Caco-2 (cell line): ENCODE measurements around the gene KIRREL2. TPM values are rescaled to one million over a fixed set of nuclear protein-coding genes. Genes with fewer than 3 reads are reported as not detected.

Source experiments
- BruUV-seq: library from RNA; stranded (reverse); fragments of 400-500 nt; replicated peaks from 2 replicates; lab custom pipeline; 2021; lab: Mats Ljungman, UMichigan
- CTCF ChIA-PET: fragments of 300-600 bp; sonication (Branson Sonifier 250); formaldehyde crosslinking; loops from one replicate; lab custom pipeline; 2022; ENCODE audit warnings: antibody characterized with exemption; lab: Charles Lee
- POLR2A ChIA-PET: fragments of 300-600 bp; sonication (Branson Sonifier 250); formaldehyde crosslinking; loops from one replicate; lab custom pipeline; 2022; ENCODE audit warnings: antibody characterized with exemption; lab: Charles Lee
- DNase-seq, 2 experiments: peaks; one replicate each; pipeline versions ENCODE4 v3.0.0 to v3.0.0-alpha.2; 2020 to 2022
- H3K27me3 ChIP-seq: replicated peaks from 2 replicates; pipeline ENCODE4 v1.6.0; 2011; ENCODE audit warnings: low read length; ENCODE audit not compliant: control insufficient read depth, insufficient read depth
- H3K36me3 ChIP-seq: 2 replicates; pipeline ENCODE4 v1.5.1; 2011; ENCODE audit warnings: low read length; ENCODE audit not compliant: control insufficient read depth, insufficient read depth
- H3K4me1 ChIP-seq: fragments of 250-450 bp; sonication (Bioruptor Pico); 2 replicates; pipeline ENCODE4 v1.5.1; 2020; ENCODE audit warnings: mild to moderate bottlenecking
- H3K4me3 ChIP-seq: 2 replicates; pipeline ENCODE4 v1.5.1; 2011; ENCODE audit warnings: low read depth, mild to moderate bottlenecking, control low read depth, low read length
- H3K9me3 ChIP-seq: fragments of 250-450 bp; sonication (Bioruptor Pico); 2 replicates; pipeline ENCODE4 v1.5.1; 2020; ENCODE audit warnings: mild to moderate bottlenecking, moderate library complexity
- H3K27ac Mint-ChIP-seq: one replicate; pipeline ENCODE4 v1.8.0; 2022; ENCODE audit warnings: mixed read lengths; ENCODE audit not compliant: unreplicated experiment
- H3K27me3 Mint-ChIP-seq: one replicate; pipeline ENCODE4 v1.8.0; 2022; ENCODE audit warnings: mixed read lengths; ENCODE audit not compliant: insufficient read depth, unreplicated experiment
- H3K36me3 Mint-ChIP-seq: one replicate; pipeline ENCODE4 v1.8.0; 2022; ENCODE audit warnings: mild to moderate bottlenecking, mixed read lengths; ENCODE audit not compliant: insufficient read depth, unreplicated experiment
- H3K4me1 Mint-ChIP-seq: one replicate; pipeline ENCODE4 v1.8.0; 2022; ENCODE audit warnings: low read depth, mixed read lengths; ENCODE audit not compliant: unreplicated experiment
- H3K4me3 Mint-ChIP-seq: one replicate; pipeline ENCODE4 v1.8.0; 2022; ENCODE audit warnings: mild to moderate bottlenecking, moderate library complexity, mixed read lengths; ENCODE audit not compliant: unreplicated experiment
- H3K9me3 Mint-ChIP-seq: one replicate; pipeline ENCODE4 v1.8.0; 2022; ENCODE audit warnings: mixed read lengths; ENCODE audit not compliant: unreplicated experiment
- intact Hi-C: fragments of 100-400 bp; cut with micrococcal nuclease; formaldehyde crosslinking; loops from one replicate; pipeline ENCODE4 v1.10.0; 2022; ENCODE audit not compliant: unreplicated experiment
- total RNA-seq: library from RNA; stranded (reverse); gene quantifications from 2 replicates; pipeline ENCODE4 v1.2.3, GENCODE V29; 2022
- TF ChIP-seq, protein P1 (sequence below), 2 experiments: fragments of 200-600 bp in 1 of 2; IDR thresholded peaks; 1 replicate in 1 of 2; 2 replicates in 1 of 2; pipeline versions ENCODE4 v1.5.1 to v1.8.0; 2011 to 2022; ENCODE audit warnings: antibody characterized with exemption in 1 of 2, control low read depth in 1 of 2, inconsistent platforms in 1 of 2, low read depth in 1 of 2, low read length in 1 of 2, mild to moderate bottlenecking in 1 of 2, moderate library complexity in 1 of 2; ENCODE audit not compliant: insufficient read depth in 1 of 2, severe bottlenecking in 1 of 2, unreplicated experiment in 1 of 2

The KIRREL2 gene
- total RNA-seq, 1 experiment from 2014 or later = 0.14 TPM

DNA sequence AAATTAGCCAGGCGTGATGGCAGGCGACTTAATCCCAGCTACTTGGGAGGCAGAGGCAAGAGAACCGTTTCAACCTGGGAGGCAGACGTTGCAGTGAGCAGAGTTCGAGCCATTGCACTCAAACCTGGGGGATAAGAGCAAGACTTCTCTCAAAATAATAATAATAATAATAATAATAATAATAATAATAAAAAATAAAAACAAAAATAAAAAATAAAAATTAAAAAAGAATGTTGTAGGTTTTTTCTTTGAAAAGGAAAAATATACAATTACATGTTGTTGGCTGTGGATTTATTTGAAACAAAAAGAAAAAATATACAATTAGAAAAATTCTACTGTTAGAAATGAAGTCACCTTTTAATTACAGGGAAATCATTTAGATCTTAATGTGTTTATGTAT lies 32.6 kb upstream of the KIRREL2 start:
- H3K4me3 Mint-ChIP-seq = no peak overlapping the region
- ChIA-PET CTCF (no interaction called here), POLR2A (interaction anchor here (0.7 kb wide), 1 partner anchor 79 kb away, joined by 19 read pairs; the partner anchor contains the start of genes PSENEN and U2AF1L4)
- H3K36me3 ChIP-seq = no peaks in the 10 kb centered on the region
- intact Hi-C loops = no loop called here
- H3K9me3 Mint-ChIP-seq = no peaks in the 10 kb centered on the region
- no TSS peak for BruUV-seq
- TF ChIP-seq, protein P1, sequence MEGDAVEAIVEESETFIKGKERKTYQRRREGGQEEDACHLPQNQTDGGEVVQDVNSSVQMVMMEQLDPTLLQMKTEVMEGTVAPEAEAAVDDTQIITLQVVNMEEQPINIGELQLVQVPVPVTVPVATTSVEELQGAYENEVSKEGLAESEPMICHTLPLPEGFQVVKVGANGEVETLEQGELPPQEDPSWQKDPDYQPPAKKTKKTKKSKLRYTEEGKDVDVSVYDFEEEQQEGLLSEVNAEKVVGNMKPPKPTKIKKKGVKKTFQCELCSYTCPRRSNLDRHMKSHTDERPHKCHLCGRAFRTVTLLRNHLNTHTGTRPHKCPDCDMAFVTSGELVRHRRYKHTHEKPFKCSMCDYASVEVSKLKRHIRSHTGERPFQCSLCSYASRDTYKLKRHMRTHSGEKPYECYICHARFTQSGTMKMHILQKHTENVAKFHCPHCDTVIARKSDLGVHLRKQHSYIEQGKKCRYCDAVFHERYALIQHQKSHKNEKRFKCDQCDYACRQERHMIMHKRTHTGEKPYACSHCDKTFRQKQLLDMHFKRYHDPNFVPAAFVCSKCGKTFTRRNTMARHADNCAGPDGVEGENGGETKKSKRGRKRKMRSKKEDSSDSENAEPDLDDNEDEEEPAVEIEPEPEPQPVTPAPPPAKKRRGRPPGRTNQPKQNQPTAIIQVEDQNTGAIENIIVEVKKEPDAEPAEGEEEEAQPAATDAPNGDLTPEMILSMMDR (IDR thresholded peaks at IDR 0.05; ENCODE audit: insufficient read depth in 1 of 2, low read depth in 1 of 2, low read length in 1 of 2, severe bottlenecking in 1 of 2, unreplicated experiment in 1 of 2) = no peak
- no peak for DNase-seq
- no peak overlapping the region for H3K4me3 ChIP-seq
- no peak overlapping the region for H3K27ac Mint-ChIP-seq
- peaks cover 6% of the 10 kb centered on the region for H3K36me3 Mint-ChIP-seq
- H3K9me3 ChIP-seq = no peaks in the 10 kb centered on the region
- H3K4me1 ChIP-seq = peaks cover 4% of the 10 kb centered on the region; the same call in 1 of the 2 replicates
- no peaks in the 10 kb centered on the region for H3K4me1 Mint-ChIP-seq
- no peaks in the 10 kb centered on the region; the same call in 1 of the 2 replicates for H3K27me3 ChIP-seq
- peaks cover 15% of the 10 kb centered on the region for H3K27me3 Mint-ChIP-seq

DNA sequence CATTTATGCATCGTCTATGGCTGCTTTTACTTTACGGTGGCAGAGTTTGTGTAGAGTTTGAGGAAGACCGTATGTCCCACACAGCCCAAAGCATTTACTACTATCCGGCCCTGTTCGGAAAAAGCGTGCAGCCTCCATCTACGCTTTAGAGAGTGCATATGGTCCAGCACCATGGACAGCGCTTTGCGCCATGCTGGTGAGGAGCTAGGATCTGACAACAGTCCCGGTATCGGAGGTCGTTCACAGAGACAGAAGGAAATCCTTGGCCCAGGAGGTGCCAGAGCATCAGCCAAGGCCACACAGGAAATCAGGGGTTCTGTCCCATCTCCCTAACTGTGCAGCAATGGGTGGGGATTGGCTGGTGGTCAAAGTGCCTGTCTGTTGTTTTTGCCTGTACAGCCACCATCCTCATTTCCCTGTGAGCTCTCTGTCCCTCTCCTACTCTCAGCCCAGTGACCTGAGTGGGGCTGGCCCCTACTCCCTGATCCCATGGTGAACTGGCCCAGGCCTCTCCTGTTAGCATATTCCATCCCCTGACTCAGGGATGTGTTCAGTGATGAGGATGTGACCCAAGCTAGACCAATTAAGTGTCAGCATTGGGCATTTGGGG lies 27.9 kb upstream of the KIRREL2 start:
- Histone ChIP-seq H3K9me3 (no peaks in the 10 kb centered on the region), H3K27me3 (no peaks in the 10 kb centered on the region; the same call in 1 of the 2 replicates)
- intact Hi-C loops = loop anchor here (1.0 kb wide), 1 partner anchor 147 kb away; no protein-coding TSS in a partner anchor

DNA sequence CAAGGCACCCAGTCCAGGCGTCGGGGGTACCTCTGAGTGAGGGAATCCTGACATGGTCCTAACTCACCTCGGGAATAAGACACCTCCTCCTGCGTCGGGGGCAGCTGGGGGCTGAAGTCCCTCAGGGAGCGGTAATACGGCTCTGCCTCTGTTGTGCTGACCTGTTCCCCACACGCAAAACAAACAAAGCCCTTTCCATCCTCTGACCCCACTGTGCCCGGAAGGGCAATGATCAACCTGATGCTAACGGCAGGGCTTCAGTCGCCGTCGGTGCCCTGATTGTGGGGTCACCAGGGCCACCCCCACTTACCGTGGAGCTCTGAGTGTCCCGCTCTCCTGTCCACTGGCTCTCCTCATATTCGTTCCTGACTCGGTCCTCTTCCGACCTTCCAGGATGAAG lies 25.7 kb upstream of the KIRREL2 start:
- BruUV-seq = no TSS peak
- POLR2A ChIA-PET = no interaction called here

More for the DNA sequence above, 27.9 kb upstream of the KIRREL2 start:
- CTCF ChIA-PET = interaction anchor here (0.5 to 1.3 kb wide), 4 partner anchors 9 to 127 kb away, joined by 3 to 5 read pairs (median 4); no protein-coding TSS in a partner anchor
- TF ChIP-seq, protein P1 (IDR thresholded peaks at IDR 0.05; ENCODE audit: insufficient read depth in 1 of 2, low read depth in 1 of 2, low read length in 1 of 2, severe bottlenecking in 1 of 2, unreplicated experiment in 1 of 2) = no peak
- Mint-ChIP-seq H3K9me3 (no peaks in the 10 kb centered on the region), H3K27me3 (peaks cover 32% of the 10 kb centered on the region), H3K4me1 (no peaks in the 10 kb centered on the region), H3K36me3 (no peaks in the 10 kb centered on the region), H3K4me3 (no peak overlapping the region), H3K27ac (no peak overlapping the region)
- BruUV-seq = no TSS peak
- POLR2A ChIA-PET = interaction anchor here (1.1 kb wide), 1 partner anchor 51 kb away, joined by 3 read pairs; no protein-coding TSS in a partner anchor
- Histone ChIP-seq H3K4me3 (no peak overlapping the region), H3K36me3 (no peaks in the 10 kb centered on the region), H3K4me1 (no peaks in the 10 kb centered on the region)
- DNase-seq = peak; percentile 76 to 82

More for the DNA sequence above, 25.7 kb upstream of the KIRREL2 start:
- CTCF ChIA-PET = no interaction called here
- Histone ChIP-seq H3K9me3 (no peaks in the 10 kb centered on the region), H3K4me3 (no peak overlapping the region), H3K27me3 (peaks cover 2% of the 10 kb centered on the region), H3K4me1 (no peaks in the 10 kb centered on the region), H3K36me3 (no peaks in the 10 kb centered on the region)
- Mint-ChIP-seq H3K4me1 (no peaks in the 10 kb centered on the region), H3K36me3 (no peaks in the 10 kb centered on the region), H3K4me3 (no peak overlapping the region), H3K27me3 (peaks cover 29% of the 10 kb centered on the region), H3K27ac (no peak overlapping the region), H3K9me3 (no peaks in the 10 kb centered on the region)
- TF ChIP-seq, protein P1 (IDR thresholded peaks at IDR 0.05; ENCODE audit: insufficient read depth in 1 of 2, low read depth in 1 of 2, low read length in 1 of 2, severe bottlenecking in 1 of 2, unreplicated experiment in 1 of 2) = no peak
- intact Hi-C loops = no loop called here
- no peak for DNase-seq
